HepG2 (cell line): ENCODE results near the gene ZNF653. TPM values are rescaled to one million over a fixed set of nuclear protein-coding genes. Genes with fewer than 3 reads are reported as not detected.

Experiments
- AGO2 ChIP-seq: fragments of 200-400 bp; formaldehyde crosslinking; optimal IDR thresholded peaks from 2 replicates; pipeline ENCODE3; 2017; ENCODE audit warnings: mild to moderate bottlenecking, low read depth, low read length, moderate library complexity
- ELF1 ChIP-seq: sonication (generic); formaldehyde crosslinking; IDR thresholded peaks from 2 replicates; pipeline ENCODE4 v1.4.0; 2020; ENCODE audit warnings: missing genetic modification reagents
- HNF1A ChIP-seq, 2 experiments: sonication (generic) in 1 of 2; formaldehyde crosslinking in 1 of 2; IDR thresholded peaks; 2 replicates each; pipeline versions ENCODE4 v1.4.0 to v1.6.1; 2016 to 2020; ENCODE audit warnings: borderline replicate concordance in 1 of 2, low read depth in 1 of 2, mild to moderate bottlenecking in 1 of 2, missing genetic modification reagents in 1 of 2
- IKZF1 ChIP-seq: fragments of 450-650 bp; IDR thresholded peaks from 2 replicates; pipeline ENCODE4 v1.7.1; 2016
- PHF5A ChIP-seq: IDR thresholded peaks from one replicate; pipeline ENCODE4 v1.6.1; 2018; ENCODE audit warnings: low read depth, missing genetic modification reagents; ENCODE audit not compliant: unreplicated experiment
- RCOR2 ChIP-seq: IDR thresholded peaks from 2 replicates; pipeline ENCODE4 v1.6.1; 2016; ENCODE audit warnings: missing biosample characterization, missing genetic modification reagents
- SUZ12 ChIP-seq: fragments of 150-350 bp; IDR thresholded peaks from 2 replicates; pipeline ENCODE4 v1.6.1; 2014; ENCODE audit warnings: low read depth, low read length
- TRAFD1 ChIP-seq: sonication (generic); formaldehyde crosslinking; IDR thresholded peaks from 2 replicates; pipeline ENCODE4 v1.5.1; 2020; ENCODE audit warnings: missing genetic modification reagents, mild to moderate bottlenecking, borderline replicate concordance
- ZBTB4 ChIP-seq: sonication (generic); formaldehyde crosslinking; IDR thresholded peaks from 2 replicates; pipeline ENCODE4 v1.4.0; 2020; ENCODE audit warnings: missing genetic modification reagents, mild to moderate bottlenecking, borderline replicate concordance
- ZNF138 ChIP-seq: sonication (generic); formaldehyde crosslinking; IDR thresholded peaks from 2 replicates; pipeline ENCODE4 v1.5.0; 2020; ENCODE audit warnings: mild to moderate bottlenecking, low read depth, missing genetic modification reagents
- ZNF44 ChIP-seq: sonication (generic); formaldehyde crosslinking; IDR thresholded peaks from 2 replicates; pipeline ENCODE4 v1.5.1; 2020; ENCODE audit warnings: mild to moderate bottlenecking, missing genetic modification reagents
- ZNF598 ChIP-seq: sonication (generic); formaldehyde crosslinking; IDR thresholded peaks from 2 replicates; pipeline ENCODE4 v1.5.1; 2020; ENCODE audit warnings: mild to moderate bottlenecking, missing genetic modification reagents, borderline replicate concordance
- ZNF704 ChIP-seq: sonication (generic); formaldehyde crosslinking; IDR thresholded peaks from 2 replicates; pipeline ENCODE4 v1.8.1; 2023; ENCODE audit warnings: mild to moderate bottlenecking, inconsistent platforms, moderate library complexity, missing genetic modification reagents, borderline replicate concordance
- ZNF800 ChIP-seq: sonication (generic); formaldehyde crosslinking; IDR thresholded peaks from 2 replicates; pipeline ENCODE4 v1.4.0; 2020; ENCODE audit warnings: missing genetic modification reagents
- ZNF891 ChIP-seq: sonication (generic); formaldehyde crosslinking; IDR thresholded peaks from 2 replicates; pipeline ENCODE4 v1.5.0; 2020; ENCODE audit warnings: mild to moderate bottlenecking, missing genetic modification reagents
- polyA plus RNA-seq, 8 experiments: library from polyadenylated mRNA; depleted of rRNA in 3 of 8; stranded (reverse) in 7 of 8; unstranded in 1 of 8; fragments of >200 nt; fragmentation: Illumina TruSeq in 4 of 8; extraction: Trizol in 4 of 8; gene quantifications; 2 replicates each; pipeline versions ENCODE4 v1.2.1 to v1.2.3, GENCODE V29; 2011 to 2016; ENCODE audit warnings: low read depth in 4 of 8, missing spikeins in 1 of 8, mixed read lengths in 1 of 8; ENCODE audit not compliant: insufficient read depth in 1 of 8
- total RNA-seq, 5 experiments: library from RNA; depleted of rRNA; stranded (reverse); fragments of >200 nt; fragmentation: Illumina TruSeq; extraction: Trizol; gene quantifications; 2 replicates each; pipeline ENCODE4 v1.2.3, GENCODE V29; 2016; ENCODE audit warnings: low read depth in 1 of 5

The ZNF653 gene
- total and polyA plus RNA-seq, 2 of the 13 experiments (the other 11 are each of a cell fraction or from before 2014, with no cell fraction given) = 4.7 to 7.1 TPM

GRCh38 chr19:11435057-11435832, 70.4 kb downstream of the ZNF653 start, which contains the start of the genes ODAD3 and PRKCSH (continued):
- no peak for TF ChIP-seq ZBTB4 (CRISPR knock-in tag)
- TF ChIP-seq IKZF1 = no peak
- no peak for TF ChIP-seq PHF5A (CRISPR knock-in tag)
- no peak; the same call in 1 of the 2 replicates for TF ChIP-seq ZNF598 (CRISPR knock-in tag)
- TF ChIP-seq SUZ12 = no peak
- peak; percentile 69 for TF ChIP-seq AGO2
- TF ChIP-seq ZNF138 (CRISPR knock-in tag) = no peak; the same call in 1 of the 2 replicates
- no peak for TF ChIP-seq ZNF800
- TF ChIP-seq ELF1 = peak; percentile 95
- no peak; the same call in 1 of the 2 replicates for TF ChIP-seq RCOR2 (CRISPR knock-in tag)
- 0 out of 2 replicates have a peak, but pooled peaks have one; percentile 24 for TF ChIP-seq HNF1A (IDR thresholded peaks at IDR 0.05; ENCODE audit: low read depth)
- TF ChIP-seq HNF1A (CRISPR knock-in tag; IDR thresholded peaks at IDR 0.05; ENCODE audit: borderline replicate concordance) = peak; percentile 14; the same call in 1 of the 2 replicates
- TF ChIP-seq ZNF44 (CRISPR knock-in tag) = peak; percentile 76
- TF ChIP-seq TRAFD1 (CRISPR knock-in tag) = peak; percentile 83; the same call in 1 of the 2 replicates
- TF ChIP-seq ZNF704 (CRISPR knock-in tag) = no peak
- no peak for TF ChIP-seq ZNF891
